GM12878 (cell line): Measurements from ENCODE around the gene DLG2. TPM values are rescaled to one million over a fixed set of nuclear protein-coding genes. Genes with fewer than 3 reads are reported as not detected.

ENCODE experiments used
- ATAC-seq: fragments of 200-7000 bp; cut with Tn5 transposase; 3 replicates; pipeline ENCODE4 v1.9.1; 2020; ENCODE audit warnings: mild to moderate bottlenecking, moderate library complexity
- BruUV-seq: library from RNA; stranded (reverse); fragments of 400-500 nt; replicated peaks from 2 replicates; lab custom pipeline; 2021; lab: Mats Ljungman, UMichigan
- CTCF ChIA-PET: fragments of 300-600 bp; sonication (Branson Sonifier 250); formaldehyde crosslinking; extraction: SDS; loops from one replicate; lab custom pipeline; 2021; ENCODE audit warnings: inconsistent platforms; lab: Yijun Ruan, JAX
- POLR2A ChIA-PET: fragments of 350-600 bp; formaldehyde crosslinking; extraction: SDS; loops from one replicate; lab custom pipeline; 2021; ENCODE audit warnings: inconsistent platforms; lab: Charles Lee
- RAD21 ChIA-PET: fragments of 300-600 bp; sonication (Branson Sonifier 250); formaldehyde crosslinking; loops from one replicate; lab custom pipeline; 2023; ENCODE audit warnings: antibody characterized with exemption; ENCODE audit not compliant: unreplicated experiment; lab: Charles Lee
- SMC1A ChIA-PET: fragments of 300-600 bp; sonication (Branson Sonifier 250); formaldehyde crosslinking; loops from one replicate; lab custom pipeline; 2023; ENCODE audit not compliant: unreplicated experiment, uncharacterized antibody; lab: Charles Lee
- DNase-seq: peaks from one replicate; pipeline ENCODE4 v3.0.0-alpha.2; 2011; ENCODE audit warnings: low read depth, low spot score
- FAIRE-seq: peaks from 3 replicates; lab custom pipeline; 2011; peaks lifted over from hg19 to GRCh38; lab: Jason Lieb, UNC
- H2AFZ ChIP-seq: 2 replicates; pipeline ENCODE4 v1.6.0; 2011; ENCODE audit warnings: low read depth, low read length, control low read depth; ENCODE audit not compliant: control insufficient read depth
- H3K27ac ChIP-seq: 2 replicates; pipeline ENCODE4 v1.5.1; 2011; ENCODE audit warnings: control low read depth; ENCODE audit not compliant: control insufficient read depth, insufficient read depth
- H3K27me3 ChIP-seq, 2 experiments: replicated peaks in 1 of 2; 2 replicates each; pipeline versions ENCODE4 v1.6.0 to v1.6.1; 2011; ENCODE audit warnings: low read length in 1 of 2; ENCODE audit not compliant: control insufficient read depth in 2 of 2, insufficient read depth in 2 of 2
- H3K36me3 ChIP-seq, 2 experiments: 2 replicates each; pipeline ENCODE4 v1.5.1; 2011; ENCODE audit warnings: low read length in 1 of 2; ENCODE audit not compliant: control insufficient read depth in 2 of 2, insufficient read depth in 2 of 2
- H3K4me1 ChIP-seq: 2 replicates; pipeline ENCODE4 v1.6.1; 2011; ENCODE audit warnings: mild to moderate bottlenecking, low read length, moderate library complexity, mixed read lengths; ENCODE audit not compliant: control insufficient read depth, insufficient read depth
- H3K4me2 ChIP-seq: 2 replicates; pipeline ENCODE4 v1.6.0; 2011; ENCODE audit warnings: control low read depth; ENCODE audit not compliant: control insufficient read depth, insufficient read depth
- H3K4me3 ChIP-seq: fragments of 200-600 bp; sonication (generic); 2 replicates; pipeline ENCODE4 v1.5.1; 2016
- H3K79me2 ChIP-seq: 2 replicates; pipeline ENCODE4 v1.6.0; 2011; ENCODE audit warnings: low read length; ENCODE audit not compliant: control insufficient read depth, insufficient read depth
- H3K9ac ChIP-seq: 2 replicates; pipeline ENCODE4 v1.8.0; 2011; ENCODE audit warnings: low read length, control low read depth, mixed read lengths; ENCODE audit not compliant: control insufficient read depth, insufficient read depth
- H3K9me3 ChIP-seq: replicated peaks from 3 replicates; pipeline ENCODE4 v1.5.1; 2011; ENCODE audit warnings: mild to moderate bottlenecking, low read length; ENCODE audit not compliant: control insufficient read depth, insufficient read depth
- H4K20me1 ChIP-seq: 2 replicates; pipeline ENCODE4 v1.6.0; 2011; ENCODE audit not compliant: control insufficient read depth, insufficient read depth
- CBFB ChIP-seq: IDR thresholded peaks from 2 replicates; pipeline ENCODE4 v1.6.1; 2016; ENCODE audit warnings: antibody characterized with exemption, low read depth
- JUNB ChIP-seq: IDR thresholded peaks from 2 replicates; pipeline ENCODE4 v1.6.1; 2016; ENCODE audit warnings: antibody characterized with exemption, mild to moderate bottlenecking
- LARP7 ChIP-seq: fragments of 450-650 bp; IDR thresholded peaks from 2 replicates; pipeline ENCODE4 v1.6.1; 2017; ENCODE audit warnings: mild to moderate bottlenecking
- RUNX3 ChIP-seq: IDR thresholded peaks from 2 replicates; pipeline ENCODE4 v1.6.1; 2012; ENCODE audit warnings: low read length, inconsistent platforms
- SP1 ChIP-seq: IDR thresholded peaks from one replicate; pipeline ENCODE4 v1.6.1; 2011; ENCODE audit warnings: low read depth, low read length
- SUPT20H ChIP-seq: IDR thresholded peaks from 2 replicates; pipeline ENCODE4 v1.6.1; 2011; ENCODE audit warnings: low read depth, mild to moderate bottlenecking, low read length, moderate library complexity, borderline replicate concordance; ENCODE audit not compliant: control insufficient read depth
- TCF12 ChIP-seq: IDR thresholded peaks from 2 replicates; pipeline ENCODE4 v1.6.1; 2011; ENCODE audit warnings: low read depth, mild to moderate bottlenecking, low read length
- ZZZ3 ChIP-seq: IDR thresholded peaks from 2 replicates; pipeline ENCODE4 v1.6.1; 2011; ENCODE audit warnings: low read depth; ENCODE audit not compliant: control insufficient read depth, insufficient read length
- WGBS: methylation state at CpG from one replicate; pipeline ENCODE4 v1.1.6; 2016; ENCODE audit warnings: low lambda C conversion rate; ENCODE audit not compliant: insufficient replicate concordance, insufficient coverage; ENCODE audit errors: missing lambda C conversion rate; 5-methylcytosine and 5-hydroxymethylcytosine counted together
- in situ Hi-C: fragments of 300-500 bp; cut with MboI; formaldehyde crosslinking; loops from 9 replicates; pipeline ENCODE4 v1.14.3; 2018; ENCODE audit warnings: mixed read lengths
- intact Hi-C: fragments of 100-400 bp; cut with micrococcal nuclease; formaldehyde crosslinking; loops from one replicate; pipeline ENCODE4 v1.14.2; 2022; ENCODE audit not compliant: unreplicated experiment
- polyA plus RNA-seq, 11 experiments: library from polyadenylated mRNA; depleted of rRNA in 4 of 11; unstranded in 6 of 11; stranded (reverse) in 5 of 11; fragments of >200 nt; fragmentation: Nextera tagmentation in 4 of 11; fragmentation: Illumina TruSeq in 1 of 11; extraction: Ambion mirVana in 4 of 11; extraction: Trizol in 1 of 11; gene quantifications; 1 replicate in 1 of 11; 2 replicates in 10 of 11; pipeline versions ENCODE4 v1.2.1 to v1.2.3, GENCODE V29; 2011 to 2016; ENCODE audit warnings: inconsistent platforms in 2 of 11, missing spikeins in 2 of 11, low read depth in 1 of 11
- total RNA-seq, 4 experiments: library from RNA; depleted of rRNA in 3 of 4; stranded (reverse); fragments of >200 nt in 3 of 4; fragmentation: Illumina TruSeq in 1 of 4; extraction: Trizol in 1 of 4; gene quantifications; 2 replicates each; pipeline versions ENCODE4 v1.2.1 to v1.2.3, GENCODE V29; 2013 to 2021

Gene DLG2
- total and polyA plus RNA-seq, 10 of the 15 experiments (the other 5 are each of a cell fraction or from before 2014, with no cell fraction given) = 0.09 to 0.98 (median 0.35) TPM

DNA sequence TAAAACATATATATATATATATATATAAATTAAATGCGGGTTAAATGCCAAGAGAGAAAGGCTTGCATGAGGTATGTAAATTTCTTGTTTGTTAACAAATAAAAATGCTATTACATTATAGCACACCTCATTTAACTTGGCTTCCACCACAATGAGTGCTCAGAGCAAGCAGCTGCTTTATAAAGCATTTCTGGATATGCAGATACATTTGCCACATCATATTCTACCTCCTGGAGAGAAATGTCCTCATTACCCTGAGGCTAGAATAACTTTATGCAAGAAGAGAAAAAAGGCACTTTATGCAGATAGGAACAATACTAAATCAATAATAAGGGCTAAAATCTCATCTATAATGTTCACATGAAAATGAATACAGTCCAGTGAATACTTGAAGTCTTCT is 2159.3 kb downstream of the DLG2 start:
- H3K4me1 ChIP-seq = no peaks in the 10 kb centered on the region
- H3K4me3 ChIP-seq = no peak overlapping the region
- no peak overlapping the region for H2AFZ ChIP-seq
- ChIA-PET POLR2A (no interaction called here), RAD21 (no interaction called here), CTCF (no interaction called here), SMC1A (no interaction called here)
- no peak overlapping the region for H3K4me2 ChIP-seq
- no peak for FAIRE-seq
- 100% methylated on average over 1 of the region's 1 CpG for WGBS
- no peaks in the 10 kb centered on the region for H4K20me1 ChIP-seq
- in situ Hi-C loops (no loop called here), intact Hi-C loops (no loop called here)
- no TSS peak for BruUV-seq
- no peak overlapping the region for H3K27ac ChIP-seq
- no peaks in the 10 kb centered on the region for H3K9me3 ChIP-seq
- H3K36me3 ChIP-seq = no peaks in the 10 kb centered on the region
- no peaks in the 10 kb centered on the region; a peak in 1 of 4 replicates for H3K27me3 ChIP-seq
- no peaks in the 10 kb centered on the region for H3K79me2 ChIP-seq
- TF ChIP-seq TCF12 (no peak), SP1 (no peak), ZZZ3 (no peak), CBFB (no peak), RUNX3 (no peak), SUPT20H (no peak), LARP7 (no peak)
- no peak overlapping the region for H3K9ac ChIP-seq
- ATAC-seq = no peak
- DNase-seq = no peak

DNA sequence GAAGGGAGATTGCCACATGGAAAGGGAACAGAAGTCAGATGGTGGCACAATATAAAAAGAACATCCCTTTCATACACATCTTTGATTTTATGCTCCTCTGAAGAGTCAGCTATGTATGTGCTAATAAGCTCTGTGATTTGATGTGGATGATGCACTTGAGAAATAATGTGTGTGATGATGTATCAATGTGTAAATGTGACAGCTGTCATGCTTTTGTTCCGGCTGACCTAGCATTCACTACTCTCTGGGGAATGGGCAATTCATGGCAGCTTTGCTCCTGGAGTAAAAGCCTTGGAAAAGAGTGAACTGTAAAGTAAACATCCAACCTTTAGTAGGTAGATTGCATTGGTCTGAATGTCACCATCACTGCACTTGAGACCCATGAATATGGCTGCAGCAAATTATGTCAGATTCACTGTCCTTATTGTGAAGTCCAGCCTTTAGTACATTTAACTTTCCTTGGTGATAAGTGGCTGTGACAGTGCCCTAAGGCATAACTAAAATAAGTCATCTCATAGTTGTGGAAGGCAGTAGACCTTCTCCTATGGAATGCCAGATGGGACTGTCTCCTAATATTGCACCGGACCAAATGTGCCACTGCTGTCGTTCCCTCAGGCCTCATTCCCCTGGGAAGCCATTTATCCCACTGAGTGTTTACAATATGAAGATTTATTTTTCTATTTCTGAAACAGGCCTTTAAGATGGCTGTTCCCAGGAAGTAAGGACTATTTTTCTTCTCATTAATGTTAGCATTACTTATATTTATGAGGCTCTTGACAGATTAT is 2162.8 kb downstream of the DLG2 start:
- intact Hi-C loops = no loop called here
- FAIRE-seq = no peak
- no peak for TF ChIP-seq JUNB
- TF ChIP-seq, all 136 proteins: peak for 0
- ChIA-PET SMC1A (no interaction called here), CTCF (no interaction called here), RAD21 (no interaction called here), POLR2A (no interaction called here)
- no peaks in the 10 kb centered on the region for H3K4me1 ChIP-seq
- DNase-seq (no peak), ATAC-seq (no peak)
- H4K20me1 ChIP-seq = no peaks in the 10 kb centered on the region
- H3K4me3 ChIP-seq = no peak overlapping the region
- no peaks in the 10 kb centered on the region for H3K79me2 ChIP-seq
- H3K27me3 ChIP-seq = no peaks in the 10 kb centered on the region
- no peaks in the 10 kb centered on the region for H3K9me3 ChIP-seq
- in situ Hi-C loops = no loop called here
- BruUV-seq = no TSS peak
- no peak overlapping the region for H3K4me2 ChIP-seq
- no peak overlapping the region for H3K9ac ChIP-seq
- WGBS = 68% methylated on average over 3 of the region's 3 CpGs
- H2AFZ ChIP-seq = no peak overlapping the region
- H3K36me3 ChIP-seq = no peaks in the 10 kb centered on the region
- no peak overlapping the region for H3K27ac ChIP-seq
